T-helper 1 cell treated with Interleukin-12 subunit alpha and Interleukin-12 subunit beta and Interleukin-4 antibody, amounts not matched to agents 30 μg/mL and 1 μg/mL, for 36 hours (primary cell): ENCODE data around the gene ANKRD30A.
"Not testable (repeated sequence)": the region's sequence is repeated elsewhere in the genome, so short reads cannot be mapped to it uniquely, and the experiment has no call there.

Source experiments
- H3K27ac Mint-ChIP-seq: one replicate; pipeline ENCODE4 v1.8.0; 2021; ENCODE audit warnings: mild to moderate bottlenecking, mixed read lengths
- H3K27me3 Mint-ChIP-seq: one replicate; pipeline ENCODE4 v1.8.0; 2021; ENCODE audit warnings: low read depth, mixed read lengths
- H3K36me3 Mint-ChIP-seq: one replicate; pipeline ENCODE4 v1.8.0; 2021; ENCODE audit warnings: low read depth, mixed read lengths
- H3K4me1 Mint-ChIP-seq: one replicate; pipeline ENCODE4 v1.8.0; 2021; ENCODE audit warnings: low read depth, mixed read lengths
- H3K4me3 Mint-ChIP-seq: one replicate; pipeline ENCODE4 v1.8.0; 2021; ENCODE audit warnings: mild to moderate bottlenecking, moderate library complexity, mixed read lengths
- H3K9me3 Mint-ChIP-seq: one replicate; pipeline ENCODE4 v1.8.0; 2021; ENCODE audit warnings: mixed read lengths

ANKRD30A gene

DNA sequence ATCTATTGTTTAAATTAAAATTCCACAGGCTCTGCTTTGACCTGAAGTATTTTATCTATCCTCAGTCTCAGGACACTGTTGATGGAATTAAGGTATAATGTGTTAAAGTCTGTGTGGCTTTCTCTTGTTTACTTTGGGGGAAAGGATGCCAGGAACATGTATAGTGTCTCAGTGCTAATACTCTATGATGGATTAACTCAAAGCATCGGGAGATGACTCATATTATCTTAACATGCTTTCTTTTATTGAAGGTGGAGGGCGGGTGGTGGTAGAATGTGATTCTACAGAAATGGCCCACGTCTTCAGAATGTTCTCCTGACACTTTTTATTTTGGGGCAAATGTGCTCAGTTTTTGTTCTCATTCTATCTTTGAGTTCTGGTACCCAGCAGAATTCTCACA lies 189.0 kb downstream of the ANKRD30A start:
- no peaks in the 10 kb centered on the region for H3K4me1 Mint-ChIP-seq
- H3K27ac Mint-ChIP-seq, result no peak overlapping the region
- peaks cover 18% of the 10 kb centered on the region for H3K9me3 Mint-ChIP-seq

DNA sequence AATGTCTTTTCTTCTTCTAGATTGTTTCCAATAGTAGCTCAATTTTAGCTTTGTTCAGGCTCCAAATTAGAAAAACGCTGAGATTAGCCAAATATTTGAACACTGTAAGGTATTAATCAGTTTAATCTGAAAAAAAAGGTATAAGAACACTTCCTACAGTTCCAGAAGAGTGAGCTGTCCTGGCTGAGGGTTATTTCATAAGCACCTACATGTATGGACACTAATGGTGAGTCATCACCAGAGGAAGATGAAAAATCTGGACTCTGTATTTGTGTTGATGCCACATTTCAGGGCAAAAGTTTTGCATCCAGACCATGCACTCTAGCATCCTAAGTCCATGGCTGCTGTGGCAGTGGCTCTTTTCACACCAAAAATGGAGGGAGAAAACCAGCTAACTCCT lies 189.5 kb downstream of the ANKRD30A start:
- Mint-ChIP-seq H3K4me3 (no peak overlapping the region), H3K4me1 (no peaks in the 10 kb centered on the region), H3K27me3 (no peaks in the 10 kb centered on the region), H3K9me3 (peaks cover 18% of the 10 kb centered on the region), H3K27ac (no peak overlapping the region), H3K36me3 (no peaks in the 10 kb centered on the region)

More for the DNA sequence above, 189.0 kb downstream of the ANKRD30A start:
- Mint-ChIP-seq H3K4me3 (no peak overlapping the region), H3K36me3 (no peaks in the 10 kb centered on the region), H3K27me3 (no peaks in the 10 kb centered on the region)

DNA sequence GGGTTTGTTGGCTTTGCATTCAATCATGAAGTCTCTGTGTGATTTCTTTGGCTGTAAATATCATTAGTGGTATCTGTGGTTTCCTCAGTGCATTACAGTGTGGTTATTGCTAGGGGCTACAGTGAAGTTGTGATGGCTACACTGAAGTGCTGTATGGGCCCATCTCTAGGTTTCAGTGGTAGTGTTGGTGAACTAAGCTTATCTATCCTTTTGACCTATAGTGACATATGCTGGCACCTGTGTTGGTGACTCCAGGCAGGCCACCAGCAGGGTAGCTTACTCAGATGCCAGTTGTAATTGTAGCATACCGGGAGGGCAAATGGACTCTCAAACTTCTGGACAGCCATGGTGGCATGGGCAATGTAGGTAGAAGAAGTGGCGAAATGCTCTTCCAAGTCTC lies 219.0 kb downstream of the ANKRD30A start:
- Mint-ChIP-seq H3K4me3 (no peak overlapping the region), H3K9me3 (peaks cover 38% of the 10 kb centered on the region), H3K36me3 (no peaks in the 10 kb centered on the region), H3K27ac (no peak overlapping the region), H3K4me1 (no peaks in the 10 kb centered on the region), H3K27me3 (no peaks in the 10 kb centered on the region)

DNA sequence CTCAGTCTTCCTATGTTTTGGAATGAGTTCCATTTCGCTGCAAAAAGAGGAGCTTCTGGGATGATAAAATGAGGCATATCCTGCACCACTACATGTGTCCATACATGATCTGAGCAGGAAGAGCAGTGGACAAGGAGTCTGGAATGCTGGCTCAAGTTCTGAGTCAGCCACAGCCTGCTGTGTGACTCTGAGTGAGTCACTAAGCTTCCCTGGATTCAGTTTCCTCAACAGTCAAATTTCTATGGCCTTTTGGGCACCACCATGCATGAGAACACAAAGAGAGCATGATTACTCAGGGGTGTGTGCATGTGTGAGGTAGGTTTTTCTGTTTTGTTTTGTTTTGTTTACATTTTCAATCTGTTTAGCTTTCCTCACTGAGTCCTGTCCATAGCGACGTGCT lies 254.6 kb downstream of the ANKRD30A start:
- no peak overlapping the region for H3K4me3 Mint-ChIP-seq
- peaks cover 53% of the 10 kb centered on the region for H3K9me3 Mint-ChIP-seq
- no peaks in the 10 kb centered on the region for H3K36me3 Mint-ChIP-seq
- H3K4me1 Mint-ChIP-seq, result no peaks in the 10 kb centered on the region
- no peaks in the 10 kb centered on the region for H3K27me3 Mint-ChIP-seq
- no peak overlapping the region for H3K27ac Mint-ChIP-seq

DNA sequence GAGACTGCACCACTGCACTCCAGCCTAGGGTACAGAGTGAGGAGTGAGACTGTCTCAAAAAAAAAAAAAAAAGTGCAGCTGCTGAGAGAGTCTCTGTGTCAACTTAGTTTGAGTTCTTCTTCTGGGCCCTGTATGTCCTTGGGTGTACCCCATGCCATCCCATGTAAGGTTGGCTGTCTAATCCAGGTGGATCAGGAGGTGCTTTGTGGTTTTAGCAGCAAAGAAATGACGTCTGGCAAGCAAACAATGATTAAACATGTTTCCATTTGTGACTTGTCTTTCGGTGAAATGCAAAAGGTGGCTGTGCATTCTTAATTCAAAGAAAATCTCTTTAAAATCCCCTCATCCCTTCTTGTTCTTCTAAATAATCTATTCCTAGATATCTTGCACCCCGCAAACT lies 255.9 kb downstream of the ANKRD30A start:
- no peaks in the 10 kb centered on the region for H3K4me1 Mint-ChIP-seq
- no peaks in the 10 kb centered on the region for H3K36me3 Mint-ChIP-seq
- H3K4me3 Mint-ChIP-seq, result no peak overlapping the region
- H3K27me3 Mint-ChIP-seq, result no peaks in the 10 kb centered on the region
- no peak overlapping the region for H3K27ac Mint-ChIP-seq
- peaks cover 51% of the 10 kb centered on the region for H3K9me3 Mint-ChIP-seq

DNA sequence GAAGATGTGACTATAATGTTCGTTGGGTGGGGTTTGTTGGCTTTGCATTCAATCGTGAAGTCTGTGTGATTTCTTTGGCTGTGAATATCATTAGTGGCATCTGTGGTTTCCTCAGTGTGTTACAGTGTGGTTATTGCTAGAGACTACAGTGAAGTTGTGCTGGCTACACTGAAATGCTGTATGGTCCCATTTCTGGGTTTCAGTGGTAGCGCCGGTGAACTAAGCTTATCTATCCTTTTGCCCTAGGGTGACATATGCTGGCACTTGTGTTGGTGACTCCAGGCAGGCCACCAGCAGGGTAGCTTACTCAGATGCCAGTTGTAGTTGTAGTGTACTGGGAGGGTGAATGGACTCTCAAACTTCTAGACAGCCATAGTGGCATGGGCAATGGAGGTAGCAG lies 259.5 kb downstream of the ANKRD30A start:
- Mint-ChIP-seq H3K27ac (no peak overlapping the region), H3K4me3 (no peak overlapping the region), H3K9me3 (peaks cover 45% of the 10 kb centered on the region), H3K27me3 (no peaks in the 10 kb centered on the region), H3K36me3 (no peaks in the 10 kb centered on the region), H3K4me1 (no peaks in the 10 kb centered on the region)

DNA sequence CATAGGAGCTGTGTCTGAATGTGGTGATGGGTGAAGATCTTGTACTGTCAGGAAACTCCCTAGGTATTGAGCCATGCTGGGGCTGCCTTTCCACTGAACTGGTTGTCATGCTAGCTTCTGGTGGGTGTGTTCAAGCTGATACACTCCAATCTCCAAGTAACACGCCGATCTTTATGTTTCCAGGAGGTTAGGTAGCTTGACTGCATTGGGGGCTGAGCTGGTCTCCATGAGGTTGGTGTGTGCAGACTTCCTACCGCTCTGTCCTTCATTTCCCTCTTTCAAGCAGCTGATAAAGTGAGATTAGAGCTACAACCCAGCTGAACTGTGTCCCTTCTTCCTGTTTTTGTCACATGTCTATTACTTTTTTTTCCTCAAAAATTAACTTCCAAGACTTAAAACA lies 265.5 kb downstream of the ANKRD30A start:
- H3K9me3 Mint-ChIP-seq, result peaks cover 42% of the 10 kb centered on the region
- no peak overlapping the region for H3K4me3 Mint-ChIP-seq
- no peaks in the 10 kb centered on the region for H3K36me3 Mint-ChIP-seq
- no peaks in the 10 kb centered on the region for H3K27me3 Mint-ChIP-seq
- no peaks in the 10 kb centered on the region for H3K4me1 Mint-ChIP-seq
- no peak overlapping the region for H3K27ac Mint-ChIP-seq

DNA sequence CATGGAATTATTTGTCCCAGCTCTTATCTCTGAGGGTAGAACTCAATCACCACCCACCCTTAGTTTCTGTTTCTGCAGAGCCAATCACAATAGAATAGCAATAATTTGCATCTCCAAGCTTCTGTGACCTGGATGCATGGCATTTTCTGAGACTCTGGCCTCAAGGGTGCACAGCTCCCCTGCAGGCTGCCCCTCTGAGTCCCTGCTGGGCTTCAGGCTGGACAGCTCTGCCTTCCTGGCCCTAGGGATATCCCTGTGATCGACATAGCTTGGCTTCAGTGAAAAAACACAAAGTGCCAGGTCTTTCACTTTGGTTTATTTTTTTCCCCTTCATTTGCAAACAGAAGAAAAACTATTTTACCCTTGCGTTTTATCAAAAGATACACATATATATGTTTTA lies 275.4 kb downstream of the ANKRD30A start:
- H3K36me3 Mint-ChIP-seq, H3K4me3 Mint-ChIP-seq, H3K27ac Mint-ChIP-seq, H3K27me3 Mint-ChIP-seq, H3K4me1 Mint-ChIP-seq: not testable (repeated sequence)
- peaks cover 47% of the 10 kb centered on the region for H3K9me3 Mint-ChIP-seq

DNA sequence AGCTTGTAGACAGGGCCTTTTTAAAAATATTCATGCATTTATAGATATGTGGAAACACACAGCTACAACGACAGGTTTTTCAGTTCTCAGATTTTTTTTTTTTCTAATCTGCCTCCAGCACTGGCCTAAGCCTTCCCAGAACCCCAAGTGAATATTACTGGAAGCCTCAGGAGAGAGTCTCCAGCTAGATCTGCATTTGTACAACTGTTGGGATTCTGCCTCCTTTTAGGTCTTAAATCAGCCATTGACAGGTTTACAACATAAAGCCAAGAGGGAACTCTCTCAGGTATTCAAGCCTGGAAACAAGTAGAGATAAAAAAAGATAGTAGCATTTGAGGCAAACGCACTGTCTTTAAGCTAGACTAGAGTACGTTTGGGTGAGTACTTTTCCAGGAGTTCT lies 275.8 kb downstream of the ANKRD30A start:
- H3K9me3 Mint-ChIP-seq, result peaks cover 44% of the 10 kb centered on the region
- no peak overlapping the region for H3K4me3 Mint-ChIP-seq
- no peaks in the 10 kb centered on the region for H3K27me3 Mint-ChIP-seq
- no peaks in the 10 kb centered on the region for H3K4me1 Mint-ChIP-seq
- no peaks in the 10 kb centered on the region for H3K36me3 Mint-ChIP-seq
- H3K27ac Mint-ChIP-seq, result no peak overlapping the region

DNA sequence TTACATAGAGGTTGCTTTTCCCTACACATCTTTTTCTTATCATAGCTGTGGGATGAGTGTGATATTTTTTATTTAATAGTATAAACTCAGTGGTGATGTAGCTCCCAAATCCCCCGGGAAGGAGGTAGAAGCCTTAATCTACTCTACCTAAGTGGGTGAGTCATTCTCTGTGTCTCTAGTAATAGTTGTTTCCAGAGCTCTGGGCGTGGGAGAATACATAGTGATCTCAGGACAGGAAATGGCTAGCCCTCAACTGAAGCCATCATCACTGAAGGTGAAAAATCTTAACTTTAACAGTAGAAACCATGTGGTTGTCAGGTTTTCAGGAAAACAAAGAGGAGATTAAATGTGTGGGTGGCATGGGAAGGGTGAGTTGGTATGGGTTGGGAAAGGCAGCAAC lies 278.4 kb downstream of the ANKRD30A start:
- Mint-ChIP-seq H3K27ac (no peak overlapping the region), H3K27me3 (no peaks in the 10 kb centered on the region), H3K4me3 (no peak overlapping the region), H3K9me3 (peaks cover 36% of the 10 kb centered on the region), H3K36me3 (peaks cover 2% of the 10 kb centered on the region), H3K4me1 (no peaks in the 10 kb centered on the region)
